Mesodermal cell (in vitro differentiated cells): ENCODE data around the gene MYL11. TPM values are rescaled to one million over a fixed set of nuclear protein-coding genes. Genes with fewer than 3 reads are reported as not detected.
"Not testable (repeated sequence)": the region's sequence is repeated elsewhere in the genome, so short reads cannot be mapped to it uniquely, and the experiment has no call there.

Experiments
- H3K27ac ChIP-seq: 2 replicates; pipeline ENCODE4 v1.7.0; 2013; ENCODE audit warnings: mild to moderate bottlenecking, low read depth, low read length, moderate library complexity; ENCODE audit not compliant: severe bottlenecking
- H3K36me3 ChIP-seq: 2 replicates; pipeline ENCODE4 v1.7.1; 2013; ENCODE audit warnings: mild to moderate bottlenecking, low read length, moderate library complexity; ENCODE audit not compliant: control insufficient read depth, insufficient read depth
- H3K4me1 ChIP-seq: one replicate; pipeline ENCODE4 v1.7.1; 2013; ENCODE audit warnings: mild to moderate bottlenecking, low read length; ENCODE audit not compliant: insufficient read depth, control insufficient read depth, poor library complexity, severe bottlenecking
- H3K4me3 ChIP-seq: 2 replicates; pipeline ENCODE4 v1.7.0; 2013; ENCODE audit warnings: low read length, control low read depth, mild to moderate bottlenecking; ENCODE audit not compliant: insufficient read depth, poor library complexity, severe bottlenecking; ENCODE audit errors: extremely low read depth
- H3K9me3 ChIP-seq: 2 replicates; pipeline ENCODE4 v1.7.1; 2013; ENCODE audit warnings: mild to moderate bottlenecking, low read length, moderate library complexity; ENCODE audit not compliant: control insufficient read depth
- WGBS, 2 experiments: methylation state at CpG; one replicate each; pipeline ENCODE4 v1.1.5; 2013; ENCODE audit warnings: missing lambda C conversion rate in 2 of 2; ENCODE audit not compliant: insufficient coverage in 2 of 2; 5-methylcytosine and 5-hydroxymethylcytosine counted together
- polyA plus RNA-seq, 2 experiments: library from polyadenylated mRNA; stranded (reverse); fragments of 50-300 nt; gene quantifications; one replicate each; pipeline ENCODE4 v1.2.3, GENCODE V29; 2013

MYL11 gene
- 0.92 TPM for polyA plus RNA-seq (2013, experiment 1 of 2)
- polyA plus RNA-seq (2013, experiment 2 of 2), result 1.0 TPM

- H3K4me3 ChIP-seq, result no peak within 1 kb of the TSS
- no peaks in the 10 kb centered on the region for H3K9me3 ChIP-seq
- H3K27ac ChIP-seq, result no peak within 1 kb of the TSS
- H3K36me3 ChIP-seq, result no peaks in the 10 kb centered on the region
- 83 to 94% methylated on average over 4 of the region's 6 CpGs for WGBS, 2 experiments
- peaks cover 15% of the 10 kb centered on the region for H3K4me1 ChIP-seq
Observed at GRCh38 chr16:30374538-30374937, at the start of gene MYL11. TSS of gene MYL11 (plus strand) at chr16:30374802. CDS start at chr16:30374858, 56 bp downstream.

- H3K9me3 ChIP-seq, H3K36me3 ChIP-seq, H3K4me1 ChIP-seq: not testable (repeated sequence)
- Histone ChIP-seq H3K4me3 (peak overlapping the region; percentile 52), H3K27ac (peak overlapping the region; percentile 45)
- WGBS, 2 experiments, result 0% methylated on average over 1 of the region's 33 CpGs; no CpG with 5 or more reads in 1 of the 2 experiments
Observed at GRCh38 chr16:30334473-30334989, 40.1 kb upstream of the MYL11 start.

GRCh38 chr16:30335028-30335597, 39.5 kb upstream of the MYL11 start:
- H3K9me3 ChIP-seq, H3K4me1 ChIP-seq, H3K36me3 ChIP-seq: not testable (repeated sequence)
- 0 to 1% methylated on average over 44 to 54 of the region's 70 CpGs for WGBS, 2 experiments
- peak overlapping the region; percentile 52 for H3K4me3 ChIP-seq
- H3K27ac ChIP-seq, result peak overlapping the region; percentile 85

- H3K4me3 ChIP-seq, result peak overlapping the region; percentile 52
- H3K9me3 ChIP-seq, result peaks cover 6% of the 10 kb centered on the region
- 79 to 83% methylated on average over 14 to 16 of the region's 17 CpGs for WGBS, 2 experiments
- H3K27ac ChIP-seq, result no peak overlapping the region
- H3K36me3 ChIP-seq, result no peaks in the 10 kb centered on the region
- H3K4me1 ChIP-seq, result no peaks in the 10 kb centered on the region
Observed at GRCh38 chr16:30335598-30336474, 38.8 kb upstream of the MYL11 start.

GRCh38 chr16:30337964-30338357, 36.6 kb upstream of the MYL11 start:
- H3K4me3 ChIP-seq, H3K36me3 ChIP-seq, H3K9me3 ChIP-seq, H3K4me1 ChIP-seq, H3K27ac ChIP-seq: not testable (repeated sequence)
- WGBS, 2 experiments, result 92 to 95% methylated on average over 7 to 8 of the region's 10 CpGs

- not testable (repeated sequence) for H3K36me3 ChIP-seq, H3K4me3 ChIP-seq, H3K9me3 ChIP-seq, H3K4me1 ChIP-seq, H3K27ac ChIP-seq
- WGBS, 2 experiments, result 94 to 100% methylated on average over 1 to 2 of the region's 5 CpGs
Observed at GRCh38 chr16:30338715-30339114, 35.9 kb upstream of the MYL11 start.

- Histone ChIP-seq H3K9me3 (peaks cover 6% of the 10 kb centered on the region), H3K4me3 (no peak overlapping the region), H3K36me3 (no peaks in the 10 kb centered on the region), H3K4me1 (no peaks in the 10 kb centered on the region), H3K27ac (no peak overlapping the region)
- WGBS, 2 experiments, result 94 to 95% methylated on average over 13 of the region's 13 CpGs
Observed at GRCh38 chr16:30340621-30341020, 34.0 kb upstream of the MYL11 start.

- not testable (repeated sequence) for H3K4me1 ChIP-seq, H3K27ac ChIP-seq, H3K36me3 ChIP-seq, H3K9me3 ChIP-seq, H3K4me3 ChIP-seq
- WGBS, 2 experiments, result 91 to 100% methylated on average over 5 to 6 of the region's 8 CpGs
Observed at GRCh38 chr16:30341971-30342370, 32.6 kb upstream of the MYL11 start.

GRCh38 chr16:30342751-30343490, 31.7 kb upstream of the MYL11 start:
- 95 to 96% methylated on average over 23 to 31 of the region's 32 CpGs for whole genome bisulfite sequencing, 2 experiments
- Histone ChIP-seq H3K27ac (no peak overlapping the region), H3K36me3 (no peaks in the 10 kb centered on the region), H3K9me3 (peaks cover 6% of the 10 kb centered on the region), H3K4me1 (no peaks in the 10 kb centered on the region), H3K4me3 (no peak overlapping the region)

- not testable (repeated sequence) for H3K9me3 ChIP-seq, H3K36me3 ChIP-seq, H3K4me3 ChIP-seq, H3K27ac ChIP-seq, H3K4me1 ChIP-seq
- WGBS, 2 experiments, result 95 to 97% methylated on average over 6 to 7 of the region's 11 CpGs
Observed at GRCh38 chr16:30343491-30343820, 31.1 kb upstream of the MYL11 start.
